Measurements from ENCODE around the gene CYP4F12. TPM values are rescaled to one million over a fixed set of nuclear protein-coding genes. Genes with fewer than 3 reads are reported as not detected.

Gene CYP4F12
- total RNA-seq, 6 experiments from 2014 or later: not detected

- H3K9me3 Mint-ChIP-seq: peaks cover 34% of the 10 kb centered on the region
Observed at GRCh38 chr19:15740785-15741184, 67.9 kb downstream of the CYP4F12 start.

More at GRCh38 chr19:15740785-15741184, 67.9 kb downstream of the CYP4F12 start:
- TF ChIP-seq, protein P1, sequence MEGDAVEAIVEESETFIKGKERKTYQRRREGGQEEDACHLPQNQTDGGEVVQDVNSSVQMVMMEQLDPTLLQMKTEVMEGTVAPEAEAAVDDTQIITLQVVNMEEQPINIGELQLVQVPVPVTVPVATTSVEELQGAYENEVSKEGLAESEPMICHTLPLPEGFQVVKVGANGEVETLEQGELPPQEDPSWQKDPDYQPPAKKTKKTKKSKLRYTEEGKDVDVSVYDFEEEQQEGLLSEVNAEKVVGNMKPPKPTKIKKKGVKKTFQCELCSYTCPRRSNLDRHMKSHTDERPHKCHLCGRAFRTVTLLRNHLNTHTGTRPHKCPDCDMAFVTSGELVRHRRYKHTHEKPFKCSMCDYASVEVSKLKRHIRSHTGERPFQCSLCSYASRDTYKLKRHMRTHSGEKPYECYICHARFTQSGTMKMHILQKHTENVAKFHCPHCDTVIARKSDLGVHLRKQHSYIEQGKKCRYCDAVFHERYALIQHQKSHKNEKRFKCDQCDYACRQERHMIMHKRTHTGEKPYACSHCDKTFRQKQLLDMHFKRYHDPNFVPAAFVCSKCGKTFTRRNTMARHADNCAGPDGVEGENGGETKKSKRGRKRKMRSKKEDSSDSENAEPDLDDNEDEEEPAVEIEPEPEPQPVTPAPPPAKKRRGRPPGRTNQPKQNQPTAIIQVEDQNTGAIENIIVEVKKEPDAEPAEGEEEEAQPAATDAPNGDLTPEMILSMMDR (IDR thresholded peaks at IDR 0.05): no peak
- H3K4me1 Mint-ChIP-seq (ENCODE audit: low read depth): no peaks in the 10 kb centered on the region
- H3K27ac Mint-ChIP-seq: no peak overlapping the region
- no peaks in the 10 kb centered on the region for H3K27me3 Mint-ChIP-seq (ENCODE audit: insufficient read depth)
- H3K4me3 Mint-ChIP-seq: no peak overlapping the region
- H3K36me3 Mint-ChIP-seq (ENCODE audit: low read depth): peaks cover 6% of the 10 kb centered on the region
- no peak for DNase-seq

Other genes with a start within 250 kb of the CYP4F12 start
- 10 to 100 TPM; 39.3 to 54.3 (median 43.1) TPM for gene WIZ, start 223.1 kb upstream of the CYP4F12 start, total RNA-seq (2021; fragmentation: NEBNext Ultra II Directional; extraction: Animal tissue kit (Norgen Biotek cat#: 25700))
- gene RASAL3, start 208.5 kb upstream of the CYP4F12 start, total RNA-seq (2021; fragmentation: NEBNext Ultra II Directional; extraction: Animal tissue kit (Norgen Biotek cat#: 25700)): not detected
- gene PGLYRP2, start 193.6 kb upstream of the CYP4F12 start, total RNA-seq (2021; fragmentation: NEBNext Ultra II Directional; extraction: Animal tissue kit (Norgen Biotek cat#: 25700)): not detected
- not detected for gene CYP4F22, start 164.6 kb upstream of the CYP4F12 start, total RNA-seq (2021; fragmentation: NEBNext Ultra II Directional; extraction: Animal tissue kit (Norgen Biotek cat#: 25700))
- not detected for gene CYP4F8, start 57.9 kb upstream of the CYP4F12 start, total RNA-seq (2021; fragmentation: NEBNext Ultra II Directional; extraction: Animal tissue kit (Norgen Biotek cat#: 25700))
- not detected for gene CYP4F3, start 32.2 kb upstream of the CYP4F12 start, total RNA-seq (2021; fragmentation: NEBNext Ultra II Directional; extraction: Animal tissue kit (Norgen Biotek cat#: 25700))
- not detected for gene OR10H2, start 54.9 kb downstream of the CYP4F12 start, total RNA-seq (2021; fragmentation: NEBNext Ultra II Directional; extraction: Animal tissue kit (Norgen Biotek cat#: 25700))
- not detected for gene OR10H3, start 64.9 kb downstream of the CYP4F12 start, total RNA-seq (2021; fragmentation: NEBNext Ultra II Directional; extraction: Animal tissue kit (Norgen Biotek cat#: 25700))
- not detected for gene OR10H5, start 114.6 kb downstream of the CYP4F12 start, total RNA-seq (2021; fragmentation: NEBNext Ultra II Directional; extraction: Animal tissue kit (Norgen Biotek cat#: 25700))
- gene OR10H1, start 142.6 kb downstream of the CYP4F12 start, total RNA-seq (2021; fragmentation: NEBNext Ultra II Directional; extraction: Animal tissue kit (Norgen Biotek cat#: 25700)): not detected
- not detected for gene CYP4F2, start 225.0 kb downstream of the CYP4F12 start, total RNA-seq (2021; fragmentation: NEBNext Ultra II Directional; extraction: Animal tissue kit (Norgen Biotek cat#: 25700))

Measured in HFFc6 (cell line).